H1 (cell line): Measurements from ENCODE around the gene MIER1. TPM values are rescaled to one million over a fixed set of nuclear protein-coding genes. Genes with fewer than 3 reads are reported as not detected.

Experiments used
- CTCF ChIA-PET: fragments of 300-600 bp; sonication (Branson Sonifier 250); formaldehyde crosslinking; loops from one replicate; lab custom pipeline; 2021; ENCODE audit not compliant: partially characterized antibody; lab: Charles Lee
- POLR2A ChIA-PET: fragments of 300-600 bp; sonication (Branson Sonifier 250); formaldehyde crosslinking; loops from one replicate; lab custom pipeline; 2021; ENCODE audit warnings: inconsistent platforms; ENCODE audit not compliant: partially characterized antibody; lab: Charles Lee
- DNase-seq, 2 experiments: peaks; one replicate each; pipeline versions ENCODE4 v3.0.0 to v3.0.0-alpha.2; 2010 to 2022; ENCODE audit warnings: low spot score in 2 of 2, low read depth in 1 of 2, mixed read lengths in 1 of 2
- FAIRE-seq: peaks from 2 replicates; lab custom pipeline; 2011; peaks lifted over from hg19 to GRCh38; lab: Jason Lieb, UNC
- H2AFZ ChIP-seq: 2 replicates; pipeline ENCODE4 v1.8.1; 2012; ENCODE audit warnings: low read length, inconsistent platforms
- H2AK5ac ChIP-seq: 2 replicates; pipeline ENCODE4 v1.6.1; 2013; ENCODE audit warnings: low read depth, low read length
- H2BK120ac ChIP-seq: replicated peaks from 2 replicates; pipeline ENCODE3; 2013; ENCODE audit warnings: low read depth, low read length, inconsistent platforms
- H2BK12ac ChIP-seq: 2 replicates; pipeline ENCODE4 v1.6.1; 2013; ENCODE audit warnings: low read depth, low read length
- H2BK15ac ChIP-seq: 2 replicates; pipeline ENCODE4 v1.6.1; 2013; ENCODE audit warnings: low read length
- H2BK20ac ChIP-seq: 2 replicates; pipeline ENCODE4 v1.6.1; 2013; ENCODE audit warnings: low read length
- H2BK5ac ChIP-seq: 2 replicates; pipeline ENCODE4 v1.6.1; 2013; ENCODE audit warnings: low read depth, low read length
- H3K14ac ChIP-seq: 2 replicates; pipeline ENCODE4 v1.6.1; 2013; ENCODE audit warnings: inconsistent platforms; ENCODE audit not compliant: insufficient read length
- H3K18ac ChIP-seq: 2 replicates; pipeline ENCODE4 v1.6.1; 2013; ENCODE audit warnings: low read length; ENCODE audit errors: extremely low read depth
- H3K23ac ChIP-seq: 2 replicates; pipeline ENCODE4 v1.6.1; 2013; ENCODE audit warnings: inconsistent platforms; ENCODE audit not compliant: insufficient read length
- H3K23me2 ChIP-seq: 2 replicates; pipeline ENCODE4 v1.6.1; 2013; ENCODE audit warnings: low read depth, low read length
- H3K27ac ChIP-seq: 2 replicates; pipeline ENCODE4 v1.6.1; 2011; ENCODE audit warnings: low read depth, low read length, inconsistent platforms
- H3K27me3 ChIP-seq, 4 experiments: replicated peaks in 1 of 4; 1 replicate in 1 of 4; 2 replicates in 3 of 4; pipeline versions ENCODE4 v1.6.1 to v1.8.1; 2011 to 2013; ENCODE audit warnings: low read length in 3 of 4, mild to moderate bottlenecking in 3 of 4, inconsistent platforms in 2 of 4, mixed read lengths in 2 of 4, moderate library complexity in 1 of 4; ENCODE audit not compliant: control insufficient read depth in 3 of 4, insufficient read depth in 3 of 4; ENCODE audit errors: extremely low read depth in 1 of 4
- H3K36me3 ChIP-seq, 4 experiments: 2 replicates each; pipeline versions ENCODE4 v1.6.1 to v1.8.1; 2011 to 2013; ENCODE audit warnings: mild to moderate bottlenecking in 4 of 4, low read length in 3 of 4, moderate library complexity in 2 of 4, control low read depth in 1 of 4, inconsistent platforms in 1 of 4; ENCODE audit not compliant: insufficient read depth in 4 of 4, control insufficient read depth in 2 of 4
- H3K4ac ChIP-seq: replicated peaks from 2 replicates; pipeline ENCODE3; 2013; ENCODE audit warnings: low read length, low read depth, mixed read lengths, inconsistent platforms; ENCODE audit not compliant: insufficient read length
- H3K4me1 ChIP-seq, 4 experiments: replicated peaks in 1 of 4; 1 replicate in 1 of 4; 2 replicates in 3 of 4; pipeline versions ENCODE4 v1.6.1 to v1.8.1; 2011 to 2013; ENCODE audit warnings: low read length in 3 of 4, inconsistent platforms in 2 of 4, mixed read lengths in 1 of 4; ENCODE audit not compliant: insufficient read depth in 4 of 4, control insufficient read depth in 3 of 4
- H3K4me2 ChIP-seq, 2 experiments: 2 replicates each; pipeline versions ENCODE4 v1.6.1 to v1.8.1; 2011 to 2013; ENCODE audit warnings: low read depth in 2 of 2, low read length in 2 of 2, control low read depth in 1 of 2, inconsistent platforms in 1 of 2, mild to moderate bottlenecking in 1 of 2; ENCODE audit not compliant: insufficient read depth in 1 of 2
- H3K4me3 ChIP-seq, 4 experiments: fragments of 200-600, 300-600 bp in 1 of 4; sonication (generic), shearing (Covaris generic), sonication (Bioruptor Twin) in 1 of 4; 2 replicates each; pipeline versions ENCODE4 v1.5.1 to v1.8.1; 2011 to 2016; ENCODE audit warnings: low read length in 4 of 4, low read depth in 3 of 4, control low read depth in 2 of 4, inconsistent platforms in 2 of 4, mild to moderate bottlenecking in 2 of 4, mixed read lengths in 1 of 4, moderate library complexity in 1 of 4; ENCODE audit not compliant: insufficient read depth in 2 of 4; ENCODE audit errors: extremely low read depth in 1 of 4
- H3K56ac ChIP-seq: replicated peaks from 2 replicates; pipeline ENCODE3; 2013; ENCODE audit warnings: low read depth, mild to moderate bottlenecking, mixed read lengths, low read length, inconsistent platforms; ENCODE audit not compliant: insufficient read length
- H3K79me1 ChIP-seq: 2 replicates; pipeline ENCODE4 v1.6.1; 2013; ENCODE audit warnings: low read depth, low read length, control low read depth
- H3K79me2 ChIP-seq, 2 experiments: 2 replicates each; pipeline versions ENCODE4 v1.6.1 to v1.8.1; 2012 to 2013; ENCODE audit warnings: low read length in 2 of 2, mild to moderate bottlenecking in 2 of 2, inconsistent platforms in 1 of 2; ENCODE audit not compliant: insufficient read depth in 2 of 2, control insufficient read depth in 1 of 2
- H3K9ac ChIP-seq, 4 experiments: replicated peaks in 1 of 4; 1 replicate in 1 of 4; 2 replicates in 3 of 4; pipeline versions ENCODE4 v1.6.1 to v1.8.1; 2011 to 2013; ENCODE audit warnings: low read depth in 3 of 4, low read length in 3 of 4, control low read depth in 2 of 4, mild to moderate bottlenecking in 2 of 4, moderate library complexity in 2 of 4, inconsistent platforms in 1 of 4; ENCODE audit errors: extremely low read depth in 1 of 4
- H3K9me3 ChIP-seq, 2 experiments: 2 replicates each; pipeline versions ENCODE4 v1.6.1 to v1.8.1; 2012 to 2013; ENCODE audit warnings: mild to moderate bottlenecking in 2 of 2, moderate library complexity in 2 of 2, control low read depth in 1 of 2, inconsistent platforms in 1 of 2, low read depth in 1 of 2, low read length in 1 of 2, mixed read lengths in 1 of 2; ENCODE audit not compliant: insufficient read depth in 2 of 2
- H4K20me1 ChIP-seq, 2 experiments: replicated peaks in 1 of 2; 2 replicates each; pipeline versions ENCODE3 to v1.8.1; 2011 to 2013; ENCODE audit warnings: inconsistent platforms in 2 of 2, low read length in 2 of 2, mild to moderate bottlenecking in 1 of 2; ENCODE audit not compliant: insufficient read depth in 2 of 2, control insufficient read depth in 1 of 2
- H4K5ac ChIP-seq: 2 replicates; pipeline ENCODE4 v1.6.1; 2013; ENCODE audit warnings: low read length, low read depth, mixed read lengths, inconsistent platforms; ENCODE audit not compliant: insufficient read length
- H4K8ac ChIP-seq: 2 replicates; pipeline ENCODE4 v1.8.0; 2013; ENCODE audit warnings: mild to moderate bottlenecking, moderate library complexity, low read length, inconsistent platforms; ENCODE audit not compliant: insufficient read depth; ENCODE audit errors: extremely low read depth
- H4K91ac ChIP-seq: replicated peaks from 2 replicates; pipeline ENCODE3; 2013; ENCODE audit warnings: low read length, mixed read lengths, inconsistent platforms; ENCODE audit not compliant: insufficient read length
- BACH1 ChIP-seq: IDR thresholded peaks from 2 replicates; pipeline ENCODE4 v1.6.1; 2012; ENCODE audit warnings: low read length, improper control_type of control experiment
- CEBPB ChIP-seq: IDR thresholded peaks from 2 replicates; pipeline ENCODE4 v1.6.1; 2012; ENCODE audit warnings: low read depth, low read length
- FOSL1 ChIP-seq: IDR thresholded peaks from 2 replicates; pipeline ENCODE4 v1.6.1; 2011; ENCODE audit warnings: mild to moderate bottlenecking, low read depth, low read length, moderate library complexity; ENCODE audit not compliant: insufficient read depth
- KDM5A ChIP-seq: fragments of 200-600 bp; IDR thresholded peaks from 2 replicates; pipeline ENCODE4 v1.7.1; 2012; ENCODE audit warnings: mild to moderate bottlenecking, low read length, inconsistent platforms, mixed read lengths
- MAFK ChIP-seq: IDR thresholded peaks from 2 replicates; pipeline ENCODE4 v1.6.1; 2012; ENCODE audit warnings: low read depth, mild to moderate bottlenecking, improper control_type of control experiment, low read length
- SAP30 ChIP-seq: fragments of 300-600 bp; sonication (generic); IDR thresholded peaks from 2 replicates; pipeline ENCODE4 v1.7.1; 2012; ENCODE audit warnings: low read length, moderate library complexity, mild to moderate bottlenecking, inconsistent platforms; ENCODE audit not compliant: insufficient read depth, insufficient replicate concordance
- SIX5 ChIP-seq: IDR thresholded peaks from 2 replicates; pipeline ENCODE4 v1.6.1; 2011; ENCODE audit warnings: mild to moderate bottlenecking, low read depth, low read length
- TAF7 ChIP-seq: optimal IDR thresholded peaks from 2 replicates; pipeline ENCODE3; 2011; ENCODE audit warnings: low read depth, mild to moderate bottlenecking, inconsistent platforms, low read length, moderate library complexity, borderline replicate concordance
- polyA plus RNA-seq, 7 experiments: library from polyadenylated mRNA; depleted of rRNA in 3 of 7; stranded (reverse) in 5 of 7; unstranded in 2 of 7; fragments of >200 nt in 5 of 7; fragments of 200-250 nt in 2 of 7; gene quantifications; 1 replicate in 5 of 7; 2 replicates in 1 of 7; 4 replicates in 1 of 7; pipeline versions ENCODE4 v1.2.1 to v1.2.3, GENCODE V29; 2011 to 2013; ENCODE audit warnings: missing spikeins in 2 of 7, mixed read lengths in 2 of 7
- total RNA-seq: library from RNA; stranded (reverse); fragmentation: NEBNext Ultra II Directional; extraction: Animal tissue kit (Norgen Biotek cat#: 25700); gene quantifications from 2 replicates; pipeline ENCODE4 v1.2.1, GENCODE V29; 2021

Gene MIER1
- total and polyA plus RNA-seq, 2 of the 8 experiments (the other 6 are each of a cell fraction or from before 2014, with no cell fraction given), result 5.2 to 33.5 TPM

DNA sequence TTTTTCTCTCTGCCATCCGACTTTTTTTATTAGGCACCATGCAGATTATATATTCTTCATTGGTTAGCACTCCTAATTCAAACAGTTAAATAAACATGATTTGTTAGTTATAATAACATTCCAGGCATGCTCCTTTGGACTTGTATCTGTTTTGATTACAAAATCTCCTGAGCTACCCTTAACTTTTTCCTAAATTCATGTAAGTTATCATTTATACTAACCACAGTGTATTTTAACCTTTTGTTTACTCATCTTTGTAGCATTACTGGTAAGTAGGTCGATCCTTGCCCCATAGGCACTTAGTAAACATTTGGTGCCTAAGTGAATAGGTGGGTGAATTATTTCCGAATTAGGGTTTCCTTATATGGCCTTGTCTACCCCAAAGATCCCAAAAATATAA is 43.8 kb downstream of the MIER1 start (continued):
- no peak for TF ChIP-seq CEBPB

GRCh38 chr1:66978201-66978600 is 53.4 kb downstream of the MIER1 start:
- H3K79me1 ChIP-seq, result no peaks in the 10 kb centered on the region
- no peaks in the 10 kb centered on the region for H3K27me3 ChIP-seq
- no peak overlapping the region for H3K4me3 ChIP-seq
- no peaks in the 10 kb centered on the region for H3K23me2 ChIP-seq
- no peak overlapping the region for H3K4ac ChIP-seq
- TF ChIP-seq MAFK (no peak), SAP30 (no peak), BACH1 (no peak), KDM5A (no peak), TAF7 (no peak), SIX5 (no peak), FOSL1 (no peak)
- no peaks in the 10 kb centered on the region for H3K9me3 ChIP-seq
- no peak overlapping the region for H2BK20ac ChIP-seq
- no peak overlapping the region for H3K14ac ChIP-seq
- POLR2A ChIA-PET, result no interaction called here
- no peak overlapping the region for H2AK5ac ChIP-seq
- no peaks in the 10 kb centered on the region for H3K4me1 ChIP-seq
- no peak overlapping the region for H2AFZ ChIP-seq
- FAIRE-seq, result no peak
- no peak overlapping the region for H3K4me2 ChIP-seq
- CTCF ChIA-PET, result interaction anchor here (2.2 kb wide), 1 partner anchor 18 kb away, joined by 7 read pairs; no protein-coding TSS in a partner anchor
- no peaks in the 10 kb centered on the region for H3K79me2 ChIP-seq
- no peak overlapping the region for H3K23ac ChIP-seq
- H4K5ac ChIP-seq, result no peak overlapping the region
- no peak overlapping the region for H4K91ac ChIP-seq
- H3K18ac ChIP-seq, result no peak overlapping the region
- H2BK15ac ChIP-seq, result no peak overlapping the region
- no peak overlapping the region for H3K27ac ChIP-seq
- no peak overlapping the region for H3K9ac ChIP-seq
- DNase-seq, result no peak
- no peak overlapping the region for H3K56ac ChIP-seq
- H3K36me3 ChIP-seq, result peaks cover 6 to 64% (median 18%) of the 10 kb centered on the region in 4 experiments
- H4K20me1 ChIP-seq, result peaks cover 0 to 4% of the 10 kb centered on the region in 2 experiments
- H2BK12ac ChIP-seq, result no peak overlapping the region
- no peak overlapping the region for H2BK5ac ChIP-seq
- no peak overlapping the region for H2BK120ac ChIP-seq
- H4K8ac ChIP-seq, result no peak overlapping the region
